ENCODE measurements around the gene TOMM7.
"Not testable (repeated sequence)": the region's sequence is repeated elsewhere in the genome, so short reads cannot be mapped to it uniquely, and the experiment has no call there.

Gene TOMM7

GRCh38 chr7:22821702-22822485 is 755 bp downstream of the TOMM7 start:
- no peak for DNase-seq (ENCODE audit: low spot score)

GRCh38 chr7:22819476-22819875 is 3.2 kb downstream of the TOMM7 start:
- no peak for DNase-seq (ENCODE audit: low spot score)

GRCh38 chr7:22814261-22815208 is 8.1 kb downstream of the TOMM7 start:
- no peak for DNase-seq (ENCODE audit: low spot score)

GRCh38 chr7:22812353-22812752 is 10.3 kb downstream of the TOMM7 start:
- no peak for DNase-seq (ENCODE audit: low spot score)

GRCh38 chr7:22811746-22812280 is 10.8 kb downstream of the TOMM7 start:
- DNase-seq (ENCODE audit: low spot score), result no peak

GRCh38 chr7:22810843-22811242 is 11.8 kb downstream of the TOMM7 start:
- no peak for DNase-seq (ENCODE audit: low spot score)

- no peak for DNase-seq (ENCODE audit: low spot score)
Measured at GRCh38 chr7:22809902-22810642, 12.6 kb downstream of the TOMM7 start.

GRCh38 chr7:22808140-22808539 is 14.5 kb downstream of the TOMM7 start:
- DNase-seq (ENCODE audit: low spot score), result no peak

- DNase-seq (ENCODE audit: low spot score), result no peak
Measured at GRCh38 chr7:22806752-22807151, 15.9 kb downstream of the TOMM7 start.

GRCh38 chr7:22805227-22805626 is 17.4 kb downstream of the TOMM7 start:
- no peak for DNase-seq (ENCODE audit: low spot score)

- DNase-seq (ENCODE audit: low spot score), result not testable (repeated sequence)
Measured at GRCh38 chr7:22802831-22803230, 19.8 kb downstream of the TOMM7 start.

GRCh38 chr7:22802426-22802825 is 20.2 kb downstream of the TOMM7 start:
- no peak for DNase-seq (ENCODE audit: low spot score)

GRCh38 chr7:22801912-22802311 is 20.7 kb downstream of the TOMM7 start:
- DNase-seq (ENCODE audit: low spot score), result no peak

GRCh38 chr7:22799633-22800032 is 23.0 kb downstream of the TOMM7 start:
- no peak for DNase-seq (ENCODE audit: low spot score)

GRCh38 chr7:22793593-22794462 is 28.8 kb downstream of the TOMM7 start:
- DNase-seq (ENCODE audit: low spot score), result no peak

- no peak for DNase-seq (ENCODE audit: low spot score)
Measured at GRCh38 chr7:22791204-22792158, 31.2 kb downstream of the TOMM7 start.

GRCh38 chr7:22790640-22791039 is 32.0 kb downstream of the TOMM7 start:
- not testable (repeated sequence) for DNase-seq (ENCODE audit: low spot score)

GRCh38 chr7:22787951-22788350 is 34.7 kb downstream of the TOMM7 start:
- no peak for DNase-seq (ENCODE audit: low spot score)

GRCh38 chr7:22786290-22786932 is 36.2 kb downstream of the TOMM7 start:
- DNase-seq (ENCODE audit: low spot score), result no peak

Measured in NAMALWA (cell line).